ELR (cell line): ENCODE data around the gene DOCK3.

ENCODE experiments used
- DNase-seq: peaks from one replicate; pipeline ENCODE4 v3.0.0-alpha.2; 2015; ENCODE audit warnings: low read depth

Gene DOCK3

GRCh38 chr3:51311055-51311454, 636.3 kb downstream of the DOCK3 start:
- DNase-seq: peak; percentile 46

- no peak for DNase-seq
Observed at GRCh38 chr3:51328206-51328605, 653.5 kb downstream of the DOCK3 start.

- no peak for DNase-seq
Observed at GRCh38 chr3:51330046-51330445, 655.3 kb downstream of the DOCK3 start.

GRCh38 chr3:51332156-51332555, 657.4 kb downstream of the DOCK3 start:
- no peak for DNase-seq

GRCh38 chr3:51333021-51333420, 658.3 kb downstream of the DOCK3 start:
- no peak for DNase-seq

GRCh38 chr3:51336261-51336660, 661.5 kb downstream of the DOCK3 start:
- no peak for DNase-seq

GRCh38 chr3:51337666-51338065, 662.9 kb downstream of the DOCK3 start:
- DNase-seq: no peak

GRCh38 chr3:51338632-51339031, 663.9 kb downstream of the DOCK3 start:
- no peak for DNase-seq

- peak; percentile 93 for DNase-seq
Observed at GRCh38 chr3:51340013-51340829, 665.5 kb downstream of the DOCK3 start.

- DNase-seq: peak; percentile 46
Observed at GRCh38 chr3:51340989-51341636, 666.4 kb downstream of the DOCK3 start.

GRCh38 chr3:51343918-51344687, 669.4 kb downstream of the DOCK3 start:
- DNase-seq: peak; percentile 77

GRCh38 chr3:51350751-51351150, 676.0 kb downstream of the DOCK3 start:
- DNase-seq: no peak

GRCh38 chr3:51353131-51353530, 678.4 kb downstream of the DOCK3 start:
- no peak for DNase-seq

- no peak for DNase-seq
Observed at GRCh38 chr3:51353691-51354090, 679.0 kb downstream of the DOCK3 start.

GRCh38 chr3:51354172-51354571, 679.4 kb downstream of the DOCK3 start:
- no peak for DNase-seq

GRCh38 chr3:51354731-51355615, 680.2 kb downstream of the DOCK3 start:
- DNase-seq: no peak

GRCh38 chr3:51355891-51356578, 681.3 kb downstream of the DOCK3 start:
- DNase-seq: no peak

- no peak for DNase-seq
Observed at GRCh38 chr3:51357856-51358255, 683.1 kb downstream of the DOCK3 start.

GRCh38 chr3:51358981-51359380, 684.3 kb downstream of the DOCK3 start:
- no peak for DNase-seq

- DNase-seq: no peak
Observed at GRCh38 chr3:51360806-51361205, 686.1 kb downstream of the DOCK3 start.

GRCh38 chr3:51361746-51362145, 687.0 kb downstream of the DOCK3 start:
- DNase-seq: no peak
